Neural cell (in vitro differentiated cells): Measurements from ENCODE around the gene FEN1.

Experiments used
- CTCF ChIP-seq: fragments of 450-650 bp; IDR thresholded peaks from 2 replicates; pipeline ENCODE4 v1.5.1; 2014; ENCODE audit warnings: antibody characterized with exemption, mild to moderate bottlenecking, moderate library complexity; ENCODE audit not compliant: poor library complexity, severe bottlenecking
- EP300 ChIP-seq: fragments of 450-650 bp; conservative IDR thresholded peaks from 2 replicates; pipeline ENCODE4 v1.6.1; 2014; ENCODE audit warnings: antibody characterized with exemption, mild to moderate bottlenecking, moderate library complexity; ENCODE audit not compliant: poor library complexity, severe bottlenecking
- EZH2 ChIP-seq: fragments of 200-600, 300-800 bp; shearing (Covaris generic), sonication (generic); IDR thresholded peaks from 2 replicates; pipeline ENCODE4 v1.6.1; 2014; ENCODE audit warnings: antibody characterized with exemption, low read length, borderline replicate concordance, mild to moderate bottlenecking; ENCODE audit not compliant: insufficient read depth, poor library complexity, severe bottlenecking
- MXI1 ChIP-seq: fragments of 450-650 bp; conservative IDR thresholded peaks from 2 replicates; pipeline ENCODE4 v1.6.1; 2014; ENCODE audit warnings: antibody characterized with exemption, mild to moderate bottlenecking; ENCODE audit not compliant: poor library complexity, severe bottlenecking
- POLR2AphosphoS5 ChIP-seq: IDR thresholded peaks from 2 replicates; pipeline ENCODE4 v1.6.1; 2012
- RAD21 ChIP-seq: fragments of 450-650 bp; conservative IDR thresholded peaks from 2 replicates; pipeline ENCODE4 v1.6.1; 2014; ENCODE audit warnings: antibody characterized with exemption, mild to moderate bottlenecking, moderate library complexity
- REST ChIP-seq: IDR thresholded peaks from 2 replicates; pipeline ENCODE4 v1.6.1; 2012; ENCODE audit warnings: borderline replicate concordance
- TAF1 ChIP-seq: IDR thresholded peaks from 2 replicates; pipeline ENCODE4 v1.6.1; 2012; ENCODE audit warnings: low read depth

GRCh38 chr11:61837411-61838005 is 44.8 kb downstream of the FEN1 start:
- TF ChIP-seq POLR2AphosphoS5: no peak
- no peak for TF ChIP-seq EP300
- TF ChIP-seq EZH2: no peak
- no peak for TF ChIP-seq CTCF
- no peak for TF ChIP-seq TAF1
- TF ChIP-seq REST: no peak
- no peak for TF ChIP-seq RAD21
- no peak for TF ChIP-seq MXI1
